Subcutaneous adipose tissue (tissue), 4 donors: Measurements from ENCODE around the gene ATP13A3. TPM values are rescaled to one million over a fixed set of nuclear protein-coding genes. Genes with fewer than 3 reads are reported as not detected.

ENCODE experiments used
- CTCF ChIP-seq: fragments of 450-650 bp; IDR thresholded peaks from one replicate; pipeline ENCODE4 v1.5.1; 2016; ENCODE audit warnings: low read depth, mild to moderate bottlenecking, control low read depth, antibody characterized with exemption, moderate library complexity
- total RNA-seq, 4 donors: library from RNA; depleted of rRNA; stranded (reverse); fragments of >200 nt; gene quantifications; one replicate each; pipeline ENCODE4 v1.1.0, GENCODE V29; 2016

Gene ATP13A3
- total RNA-seq, 4 donors from 2014 or later = 117 to 222 (median 170) TPM

- TF ChIP-seq CTCF = no peak
Measured at GRCh38 chr3:194381460-194381875, 105.3 kb downstream of the ATP13A3 start.

GRCh38 chr3:194380326-194380725 is 106.5 kb downstream of the ATP13A3 start:
- no peak for TF ChIP-seq CTCF

- no peak for TF ChIP-seq CTCF
Measured at GRCh38 chr3:194379651-194380050, 107.2 kb downstream of the ATP13A3 start.

- no peak for TF ChIP-seq CTCF
Measured at GRCh38 chr3:194379231-194379630, 107.6 kb downstream of the ATP13A3 start.

- no peak for TF ChIP-seq CTCF
Measured at GRCh38 chr3:194377708-194378107, 109.1 kb downstream of the ATP13A3 start.

- no peak for TF ChIP-seq CTCF
Measured at GRCh38 chr3:194376241-194376560, 110.6 kb downstream of the ATP13A3 start.

- TF ChIP-seq CTCF = no peak
Measured at GRCh38 chr3:194375473-194376240, 111.1 kb downstream of the ATP13A3 start.
